ENCODE results near the gene FBXL7. TPM values are rescaled to one million over a fixed set of nuclear protein-coding genes. Genes with fewer than 3 reads are reported as not detected.

FBXL7 gene
- total RNA-seq, 1 donor from 2014 or later, result 12.3 TPM

DNA sequence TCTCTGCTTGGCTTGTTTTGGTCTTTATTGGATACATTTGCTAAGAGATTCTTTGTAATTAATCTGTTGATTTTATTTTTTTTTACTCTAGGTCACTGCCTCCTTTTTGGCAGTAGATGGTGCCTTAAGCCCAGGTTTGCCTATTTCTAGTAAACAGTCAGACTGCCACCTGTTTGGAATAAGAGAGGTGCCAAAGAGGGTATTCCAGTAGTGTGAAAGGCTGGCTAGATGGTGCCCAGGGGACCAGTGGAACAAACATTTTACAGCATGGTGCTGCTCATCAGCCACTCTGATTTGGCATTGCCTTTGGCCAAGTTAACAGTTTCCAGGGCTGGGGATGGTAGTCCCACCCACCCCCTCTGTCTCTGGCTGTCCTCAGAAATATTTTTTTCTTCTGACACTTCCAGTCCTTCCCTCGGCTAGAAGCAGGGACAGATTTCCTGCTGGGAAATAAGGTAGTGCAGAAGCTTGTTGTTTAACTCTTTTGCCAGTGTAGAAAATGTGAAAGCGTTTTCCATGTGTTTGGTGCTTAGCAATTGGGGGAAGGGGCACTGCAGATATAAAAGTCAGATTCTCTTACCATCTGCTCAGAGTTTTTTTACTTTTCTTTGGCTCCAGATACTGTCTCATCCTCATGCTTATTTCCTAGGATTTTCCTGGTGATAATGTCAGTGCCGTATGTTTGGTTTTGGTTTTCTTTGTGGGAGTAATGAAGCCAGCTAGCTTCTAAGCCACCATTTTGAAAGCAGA, 36.6 kb upstream of the FBXL7 start:
- Mint-ChIP-seq H3K4me3 (no peak overlapping the region), H3K9me3 (no peaks in the 10 kb centered on the region), H3K4me1 (no peaks in the 10 kb centered on the region), H3K27me3 (ENCODE audit: insufficient read depth, low read depth) (no peaks in the 10 kb centered on the region), H3K36me3 (no peaks in the 10 kb centered on the region), H3K27ac (no peak overlapping the region)
- no peaks in the 10 kb centered on the region for H3K9me3 ChIP-seq (ENCODE audit: low read depth)
- no peaks in the 10 kb centered on the region for H3K4me1 ChIP-seq
- H3K79me2 ChIP-seq (ENCODE audit: low read depth), result no peaks in the 10 kb centered on the region
- H4K20me1 ChIP-seq (ENCODE audit: low read depth), result no peaks in the 10 kb centered on the region
- H3K9ac ChIP-seq, result no peak overlapping the region
- TF ChIP-seq, protein P1, sequence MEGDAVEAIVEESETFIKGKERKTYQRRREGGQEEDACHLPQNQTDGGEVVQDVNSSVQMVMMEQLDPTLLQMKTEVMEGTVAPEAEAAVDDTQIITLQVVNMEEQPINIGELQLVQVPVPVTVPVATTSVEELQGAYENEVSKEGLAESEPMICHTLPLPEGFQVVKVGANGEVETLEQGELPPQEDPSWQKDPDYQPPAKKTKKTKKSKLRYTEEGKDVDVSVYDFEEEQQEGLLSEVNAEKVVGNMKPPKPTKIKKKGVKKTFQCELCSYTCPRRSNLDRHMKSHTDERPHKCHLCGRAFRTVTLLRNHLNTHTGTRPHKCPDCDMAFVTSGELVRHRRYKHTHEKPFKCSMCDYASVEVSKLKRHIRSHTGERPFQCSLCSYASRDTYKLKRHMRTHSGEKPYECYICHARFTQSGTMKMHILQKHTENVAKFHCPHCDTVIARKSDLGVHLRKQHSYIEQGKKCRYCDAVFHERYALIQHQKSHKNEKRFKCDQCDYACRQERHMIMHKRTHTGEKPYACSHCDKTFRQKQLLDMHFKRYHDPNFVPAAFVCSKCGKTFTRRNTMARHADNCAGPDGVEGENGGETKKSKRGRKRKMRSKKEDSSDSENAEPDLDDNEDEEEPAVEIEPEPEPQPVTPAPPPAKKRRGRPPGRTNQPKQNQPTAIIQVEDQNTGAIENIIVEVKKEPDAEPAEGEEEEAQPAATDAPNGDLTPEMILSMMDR (IDR thresholded peaks at IDR 0.05), result peak; percentile 63
- TF ChIP-seq EZH2phosphoT487 (IDR thresholded peaks at IDR 0.05) (no peak), EZH2 (IDR thresholded peaks at IDR 0.05) (no peak)
- no peaks in the 10 kb centered on the region for H3F3A ChIP-seq (ENCODE audit: low read depth)
- peak; percentile 57 for DNase-seq (ENCODE audit: low spot score)
- no peaks in the 10 kb centered on the region for H3K36me3 ChIP-seq
- H3K27me3 ChIP-seq, result no peaks in the 10 kb centered on the region
- H3K4me2 ChIP-seq, result no peak overlapping the region
- no peak overlapping the region for H2AFZ ChIP-seq (replicated peaks)
- no peak overlapping the region for H3K4me3 ChIP-seq
- H3K27ac ChIP-seq, result no peak overlapping the region

DNA sequence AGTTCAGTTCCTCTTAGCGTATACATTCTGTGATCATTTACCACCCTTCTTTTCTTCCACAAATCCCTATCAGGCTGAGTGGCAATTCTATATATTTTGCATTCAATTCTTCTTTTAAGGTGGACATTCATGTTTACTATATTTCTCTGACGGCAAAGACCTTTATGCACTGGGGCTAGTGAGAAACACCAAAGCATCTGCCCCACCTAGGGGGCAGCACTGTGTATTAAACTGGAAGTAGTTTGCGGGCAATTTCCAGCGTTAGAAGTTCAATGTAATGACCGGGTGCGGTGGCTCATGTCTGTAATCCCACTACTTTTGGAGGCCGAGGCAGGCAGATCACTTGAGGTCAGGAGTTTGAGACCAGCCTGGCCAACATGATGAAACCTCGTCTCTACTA, 27.9 kb upstream of the FBXL7 start:
- Histone ChIP-seq H3K4me3 (no peak overlapping the region), H3K4me2 (no peak overlapping the region), H3K9ac (no peak overlapping the region), H3K79me2 (ENCODE audit: low read depth) (no peaks in the 10 kb centered on the region), H3K9me3 (ENCODE audit: low read depth) (no peaks in the 10 kb centered on the region), H4K20me1 (ENCODE audit: low read depth) (no peaks in the 10 kb centered on the region), H3K27me3 (no peaks in the 10 kb centered on the region), H3F3A (ENCODE audit: low read depth) (no peaks in the 10 kb centered on the region), H3K4me1 (no peaks in the 10 kb centered on the region), H3K27ac (no peak overlapping the region), H2AFZ (replicated peaks) (no peak overlapping the region), H3K36me3 (no peaks in the 10 kb centered on the region)
- H3K4me3 Mint-ChIP-seq, result no peak overlapping the region
- TF ChIP-seq EZH2 (IDR thresholded peaks at IDR 0.05) (no peak), EZH2phosphoT487 (IDR thresholded peaks at IDR 0.05) (no peak)
- TF ChIP-seq, protein P1 (IDR thresholded peaks at IDR 0.05), result no peak
- H3K27ac Mint-ChIP-seq, result no peak overlapping the region
- no peaks in the 10 kb centered on the region for H3K27me3 Mint-ChIP-seq (ENCODE audit: insufficient read depth, low read depth)
- H3K4me1 Mint-ChIP-seq, result no peaks in the 10 kb centered on the region
- peaks cover 4% of the 10 kb centered on the region for H3K9me3 Mint-ChIP-seq
- H3K36me3 Mint-ChIP-seq, result no peaks in the 10 kb centered on the region
- no peak for DNase-seq (ENCODE audit: low spot score)

DNA sequence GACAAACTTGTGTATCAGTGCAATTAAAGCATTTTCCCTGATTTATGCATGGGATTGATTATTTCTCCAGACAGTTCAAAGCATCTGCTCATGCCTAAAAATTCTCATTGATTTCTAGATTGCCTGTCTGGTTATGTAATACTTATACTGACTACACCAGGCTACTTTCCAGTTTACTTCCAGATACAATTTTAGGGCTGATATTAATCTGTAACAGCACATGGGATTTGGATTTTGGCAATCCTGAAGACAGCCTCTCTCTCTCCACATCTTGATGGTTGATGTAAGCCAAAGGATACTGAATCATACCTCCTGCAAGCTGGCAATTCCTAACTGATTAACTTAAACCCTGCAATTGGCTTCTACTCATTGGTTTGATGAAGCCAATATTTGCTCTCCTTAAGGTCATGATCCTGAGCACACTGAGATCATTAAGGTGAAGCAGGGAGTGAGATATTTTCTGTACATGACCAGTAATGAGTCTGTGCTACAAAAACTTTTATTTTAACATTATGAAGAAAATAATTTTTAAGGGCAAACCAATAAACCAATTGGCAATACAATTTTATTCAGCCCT, 25.7 kb upstream of the FBXL7 start:
- no peaks in the 10 kb centered on the region for H3K36me3 ChIP-seq
- H2AFZ ChIP-seq (replicated peaks), result no peak overlapping the region
- Mint-ChIP-seq H3K4me3 (no peak overlapping the region), H3K27me3 (ENCODE audit: insufficient read depth, low read depth) (no peaks in the 10 kb centered on the region), H3K4me1 (no peaks in the 10 kb centered on the region), H3K36me3 (no peaks in the 10 kb centered on the region), H3K9me3 (peaks cover 3% of the 10 kb centered on the region), H3K27ac (no peak overlapping the region)
- no peaks in the 10 kb centered on the region for H3K27me3 ChIP-seq
- no peaks in the 10 kb centered on the region for H3K9me3 ChIP-seq (ENCODE audit: low read depth)
- no peaks in the 10 kb centered on the region for H3F3A ChIP-seq (ENCODE audit: low read depth)
- no peak overlapping the region for H3K27ac ChIP-seq
- H3K4me2 ChIP-seq, result no peak overlapping the region
- H3K4me3 ChIP-seq, result no peak overlapping the region
- H3K9ac ChIP-seq, result no peak overlapping the region
- H3K4me1 ChIP-seq, result no peaks in the 10 kb centered on the region
- DNase-seq (ENCODE audit: low spot score), result no peak
- H4K20me1 ChIP-seq (ENCODE audit: low read depth), result no peaks in the 10 kb centered on the region
- no peaks in the 10 kb centered on the region for H3K79me2 ChIP-seq (ENCODE audit: low read depth)
- no peak for TF ChIP-seq EZH2 (IDR thresholded peaks at IDR 0.05)
- TF ChIP-seq EZH2phosphoT487 (IDR thresholded peaks at IDR 0.05), result no peak
- TF ChIP-seq, protein P1 (IDR thresholded peaks at IDR 0.05), result no peak
